ENCODE data around the gene SMIM10.

The SMIM10 gene

GRCh38 chrX:135003876-135004623, 13.3 kb downstream of the SMIM10 start:
- TF ChIP-seq, protein P1, sequence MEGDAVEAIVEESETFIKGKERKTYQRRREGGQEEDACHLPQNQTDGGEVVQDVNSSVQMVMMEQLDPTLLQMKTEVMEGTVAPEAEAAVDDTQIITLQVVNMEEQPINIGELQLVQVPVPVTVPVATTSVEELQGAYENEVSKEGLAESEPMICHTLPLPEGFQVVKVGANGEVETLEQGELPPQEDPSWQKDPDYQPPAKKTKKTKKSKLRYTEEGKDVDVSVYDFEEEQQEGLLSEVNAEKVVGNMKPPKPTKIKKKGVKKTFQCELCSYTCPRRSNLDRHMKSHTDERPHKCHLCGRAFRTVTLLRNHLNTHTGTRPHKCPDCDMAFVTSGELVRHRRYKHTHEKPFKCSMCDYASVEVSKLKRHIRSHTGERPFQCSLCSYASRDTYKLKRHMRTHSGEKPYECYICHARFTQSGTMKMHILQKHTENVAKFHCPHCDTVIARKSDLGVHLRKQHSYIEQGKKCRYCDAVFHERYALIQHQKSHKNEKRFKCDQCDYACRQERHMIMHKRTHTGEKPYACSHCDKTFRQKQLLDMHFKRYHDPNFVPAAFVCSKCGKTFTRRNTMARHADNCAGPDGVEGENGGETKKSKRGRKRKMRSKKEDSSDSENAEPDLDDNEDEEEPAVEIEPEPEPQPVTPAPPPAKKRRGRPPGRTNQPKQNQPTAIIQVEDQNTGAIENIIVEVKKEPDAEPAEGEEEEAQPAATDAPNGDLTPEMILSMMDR (IDR thresholded peaks at IDR 0.05; ENCODE audit: low read depth, low read length, missing control alignments) = no peak
- Histone ChIP-seq H3K27ac (no peak overlapping the region), H3K36me3 (replicated peaks) (no peaks in the 10 kb centered on the region), H3K4me3 (ENCODE audit: low read depth, low read length) (peak overlapping the region; percentile 63), H3K27me3 (replicated peaks) (no peaks in the 10 kb centered on the region)
- DNase-seq = peak; percentile 81
- in situ Hi-C loops (cut with HindIII; ENCODE audit: low pct_ligation_motif_present, low sequenced_read_pairs) = no loop called here

- H3K27ac ChIP-seq = no peak overlapping the region
- in situ Hi-C loops (cut with HindIII; ENCODE audit: low pct_ligation_motif_present, low sequenced_read_pairs) = no loop called here
Observed at GRCh38 chrX:135006187-135006586, 15.4 kb downstream of the SMIM10 start.

GRCh38 chrX:135009057-135009610, 18.3 kb downstream of the SMIM10 start:
- no peaks in the 10 kb centered on the region for H3K27me3 ChIP-seq (replicated peaks)
- TF ChIP-seq, protein P1 (IDR thresholded peaks at IDR 0.05; ENCODE audit: low read depth, low read length, missing control alignments) = no peak
- no peak for DNase-seq
- in situ Hi-C loops (cut with HindIII; ENCODE audit: low pct_ligation_motif_present, low sequenced_read_pairs) = no loop called here
- no peaks in the 10 kb centered on the region for H3K36me3 ChIP-seq (replicated peaks)
- H3K4me3 ChIP-seq (ENCODE audit: low read depth, low read length) = no peak overlapping the region
- H3K27ac ChIP-seq = no peak overlapping the region

More at GRCh38 chrX:135006187-135006586, 15.4 kb downstream of the SMIM10 start:
- DNase-seq = no peak
- TF ChIP-seq, protein P1 (IDR thresholded peaks at IDR 0.05; ENCODE audit: low read depth, low read length, missing control alignments) = no peak
- Histone ChIP-seq H3K4me3 (ENCODE audit: low read depth, low read length) (no peak overlapping the region), H3K36me3 (replicated peaks) (no peaks in the 10 kb centered on the region), H3K27me3 (replicated peaks) (no peaks in the 10 kb centered on the region)

DNA sequence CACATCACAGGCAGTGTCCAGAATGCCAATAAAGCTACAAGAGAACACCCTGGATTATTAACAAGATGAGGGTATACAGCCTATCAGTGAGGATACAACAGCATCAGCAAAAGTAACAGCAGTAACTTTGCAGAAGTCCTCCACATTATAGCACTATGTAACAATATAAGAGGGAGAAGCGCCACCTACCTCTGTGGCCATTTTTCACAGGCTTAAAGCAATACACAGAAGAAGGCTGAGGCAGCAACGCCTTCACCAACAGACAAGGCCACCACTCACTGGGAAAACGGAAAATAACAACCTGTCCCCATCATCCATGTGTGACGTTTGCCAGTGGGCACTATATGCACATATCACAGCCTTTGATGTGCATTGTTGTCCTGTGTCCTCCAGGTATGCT, 19.0 kb downstream of the SMIM10 start:
- in situ Hi-C loops (cut with HindIII; ENCODE audit: low pct_ligation_motif_present, low sequenced_read_pairs) = no loop called here
- no peak overlapping the region for H3K4me3 ChIP-seq (ENCODE audit: low read depth, low read length)
- TF ChIP-seq, protein P1 (IDR thresholded peaks at IDR 0.05; ENCODE audit: low read depth, low read length, missing control alignments) = no peak
- H3K27ac ChIP-seq = no peak overlapping the region
- no peaks in the 10 kb centered on the region for H3K36me3 ChIP-seq (replicated peaks)
- no peak for DNase-seq
- no peaks in the 10 kb centered on the region for H3K27me3 ChIP-seq (replicated peaks)

DNA sequence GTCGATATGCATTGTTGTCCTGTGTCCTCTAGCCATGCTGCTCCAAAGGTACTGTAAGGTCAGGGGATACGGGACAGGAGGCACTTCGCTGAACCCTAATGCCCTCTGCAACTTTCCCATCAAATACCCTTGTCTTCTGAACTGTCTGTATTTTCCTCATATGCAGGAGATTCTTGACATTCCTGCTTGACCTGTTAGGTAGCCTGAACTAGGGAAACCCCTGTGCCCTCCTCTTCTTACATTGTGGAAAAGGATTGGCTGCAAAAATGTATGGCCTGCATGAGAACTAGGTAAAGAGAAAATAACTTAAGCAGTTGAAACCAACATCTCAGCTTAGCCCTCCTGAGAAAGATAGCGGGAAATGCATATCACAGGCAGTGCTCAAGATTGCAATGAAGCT, 20.1 kb downstream of the SMIM10 start:
- H3K27ac ChIP-seq = no peak overlapping the region
- H3K36me3 ChIP-seq (replicated peaks) = no peaks in the 10 kb centered on the region
- H3K27me3 ChIP-seq (replicated peaks) = no peaks in the 10 kb centered on the region
- no peak for DNase-seq
- no peak overlapping the region for H3K4me3 ChIP-seq (ENCODE audit: low read depth, low read length)
- in situ Hi-C loops (cut with HindIII; ENCODE audit: low pct_ligation_motif_present, low sequenced_read_pairs) = no loop called here
- TF ChIP-seq, protein P1 (IDR thresholded peaks at IDR 0.05; ENCODE audit: low read depth, low read length, missing control alignments) = no peak
